Tibial nerve (tissue), 4 donors: ENCODE results near the gene FUOM.

Source experiments
- CTCF ChIP-seq, 5 experiments: fragments of 200-600 bp in 3 of 5; fragments of 450-650 bp in 2 of 5; sonication (generic) in 3 of 5; IDR thresholded peaks; one replicate each; pipeline ENCODE4 v1.5.1; 2016 to 2019; ENCODE audit warnings: antibody characterized with exemption in 5 of 5, mild to moderate bottlenecking in 3 of 5, moderate library complexity in 2 of 5
- EP300 ChIP-seq, 2 donors: sonication (generic); formaldehyde crosslinking; IDR thresholded peaks; one replicate each; pipeline ENCODE4 v1.6.1; 2017; ENCODE audit warnings: antibody characterized with exemption in 2 of 2, mild to moderate bottlenecking in 1 of 2
- POLR2A ChIP-seq, 2 donors: fragments of 450-650 bp; IDR thresholded peaks; one replicate each; pipeline ENCODE4 v1.6.1; 2017; ENCODE audit warnings: antibody characterized with exemption in 2 of 2, mild to moderate bottlenecking in 2 of 2, moderate library complexity in 2 of 2

GRCh38 chr10:133314911-133315310 lies 42.9 kb downstream of the FUOM start:
- TF ChIP-seq POLR2A (IDR thresholded peaks at IDR 0.05) (no peak), CTCF (IDR thresholded peaks at IDR 0.05) (no peak), EP300 (IDR thresholded peaks at IDR 0.05) (no peak)
